ENCODE measurements around the gene ADARB2. TPM values are rescaled to one million over a fixed set of nuclear protein-coding genes. Genes with fewer than 3 reads are reported as not detected.

ADARB2 gene
- 0.08 TPM in 1 of 5 replicates, not detected in the others for total RNA-seq (2022; extraction: Qiagen RNA extraction)

DNA sequence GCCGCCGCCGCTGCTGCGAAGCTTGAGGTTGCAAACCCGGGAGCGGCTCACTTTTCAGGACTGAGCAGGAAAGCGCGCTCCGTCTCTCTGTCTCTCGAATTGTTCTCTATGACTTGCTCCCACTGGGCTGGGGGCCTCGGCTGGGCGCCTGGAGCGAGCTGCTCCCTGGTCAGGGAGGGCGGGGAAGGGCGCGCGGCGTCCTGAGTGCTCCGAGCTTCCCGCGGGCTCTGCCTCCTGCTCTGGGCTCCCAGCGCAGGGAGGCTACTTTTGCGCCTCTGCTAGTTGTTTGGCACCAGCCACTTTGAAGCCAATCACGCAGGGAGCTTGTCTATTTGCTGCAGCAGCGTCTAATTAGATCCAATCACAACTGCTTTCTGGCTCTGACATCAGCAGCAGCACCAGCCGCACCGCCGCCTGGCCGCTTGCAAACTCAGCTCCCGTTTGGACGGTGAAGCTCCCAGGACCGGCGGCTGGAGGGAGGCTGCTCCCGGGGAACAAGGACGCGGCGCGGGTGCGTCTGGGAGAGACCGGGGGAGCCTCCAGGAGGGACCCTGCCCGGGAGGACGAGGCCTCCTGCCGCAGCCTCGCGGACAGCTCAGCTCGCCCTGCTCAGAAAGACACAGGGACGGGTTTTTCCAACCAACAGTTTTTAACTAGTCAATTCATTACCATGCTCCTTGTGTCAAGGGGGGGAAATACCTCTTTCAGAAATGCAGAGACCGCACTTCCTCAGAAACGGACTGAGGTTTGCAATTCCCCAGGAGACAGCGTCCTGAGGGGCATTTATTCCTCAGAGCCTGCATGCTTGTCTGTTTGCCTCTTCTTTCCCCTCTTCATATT is at the start of gene ADARB2:
Gene ADARB2, minus strand, starts transcription at position 304 of the 840 bp plus-strand sequence.

Data from A549 treated with Mapracorat at 1 μM for 4 hours (cell line).